GM23338 (cell line): ENCODE data around the gene PHACTR1. TPM values are rescaled to one million over a fixed set of nuclear protein-coding genes. Genes with fewer than 3 reads are reported as not detected.

Experiments used
- ATAC-seq: fragments of 200-7000 bp; cut with Tn5 transposase; 3 replicates; pipeline ENCODE4 v1.9.1; 2020
- DNase-seq: peaks from one replicate; pipeline ENCODE4 v3.0.0-alpha.2; 2015; ENCODE audit warnings: low spot score
- H2AFZ ChIP-seq: fragments of 200-600 bp; sonication (generic); 2 replicates; pipeline ENCODE4 v1.8.0; 2016; ENCODE audit warnings: antibody characterized with exemption, mild to moderate bottlenecking, moderate library complexity
- H3F3A ChIP-seq: fragments of 200-600 bp; sonication (generic); replicated peaks from 2 replicates; pipeline ENCODE4 v1.8.0; 2017; ENCODE audit warnings: antibody characterized with exemption, mixed run types, low read depth
- H3K27ac ChIP-seq: fragments of 200-600 bp; sonication (generic); 2 replicates; pipeline ENCODE4 v1.6.1; 2016; ENCODE audit warnings: low read depth
- H3K27me3 ChIP-seq: fragments of 200-600 bp; sonication (generic); 2 replicates; pipeline ENCODE4 v1.8.0; 2016; ENCODE audit warnings: mild to moderate bottlenecking, mixed run types, moderate library complexity; ENCODE audit not compliant: insufficient read depth
- H3K36me3 ChIP-seq: fragments of 200-600 bp; sonication (generic); 2 replicates; pipeline ENCODE4 v1.8.0; 2016; ENCODE audit warnings: mild to moderate bottlenecking; ENCODE audit not compliant: insufficient read depth
- H3K4me1 ChIP-seq: fragments of 200-600 bp; sonication (generic); 2 replicates; pipeline ENCODE4 v1.8.0; 2016; ENCODE audit warnings: mild to moderate bottlenecking, moderate library complexity; ENCODE audit not compliant: insufficient read depth
- H3K4me2 ChIP-seq: fragments of 200-600 bp; sonication (generic); 2 replicates; pipeline ENCODE4 v1.7.1; 2017; ENCODE audit warnings: mixed run types
- H3K4me3 ChIP-seq: fragments of 200-600 bp; sonication (generic); 2 replicates; pipeline ENCODE4 v1.6.1; 2016; ENCODE audit warnings: mixed run types
- H3K79me2 ChIP-seq: fragments of 200-600 bp; sonication (generic); replicated peaks from 2 replicates; pipeline ENCODE4 v1.8.0; 2017; ENCODE audit warnings: mild to moderate bottlenecking; ENCODE audit not compliant: insufficient read depth
- H3K9me2 ChIP-seq: fragments of 200-600 bp; sonication (generic); 2 replicates; pipeline ENCODE4 v1.8.0; 2017; ENCODE audit not compliant: insufficient read depth
- H4K20me1 ChIP-seq: fragments of 200-600 bp; sonication (generic); replicated peaks from 2 replicates; pipeline ENCODE4 v1.8.0; 2017; ENCODE audit warnings: mild to moderate bottlenecking; ENCODE audit not compliant: insufficient read depth
- H3K27ac Mint-ChIP-seq: 2 replicates; pipeline ENCODE4 v1.8.0; 2020; ENCODE audit warnings: inconsistent platforms, mild to moderate bottlenecking, moderate library complexity, mixed read lengths
- H3K27me3 Mint-ChIP-seq: 3 replicates; pipeline ENCODE4 v1.8.0; 2022; ENCODE audit warnings: low read depth, mild to moderate bottlenecking, moderate library complexity, mixed read lengths, inconsistent platforms; ENCODE audit not compliant: insufficient read depth, poor library complexity
- H3K36me3 Mint-ChIP-seq: 3 replicates; pipeline ENCODE4 v1.8.0; 2021; ENCODE audit warnings: low read depth, mild to moderate bottlenecking, inconsistent platforms, moderate library complexity, mixed read lengths
- H3K4me1 Mint-ChIP-seq: 3 replicates; pipeline ENCODE4 v1.8.0; 2020; ENCODE audit warnings: mild to moderate bottlenecking, inconsistent platforms, mixed read lengths
- H3K4me3 Mint-ChIP-seq: 3 replicates; pipeline ENCODE4 v1.8.0; 2021; ENCODE audit warnings: moderate library complexity, mild to moderate bottlenecking, inconsistent platforms, mixed read lengths
- H3K9me3 Mint-ChIP-seq: 3 replicates; pipeline ENCODE4 v1.8.0; 2020; ENCODE audit warnings: moderate library complexity, mild to moderate bottlenecking, inconsistent platforms, mixed read lengths
- CREB1 ChIP-seq: fragments of 250-450 bp; sonication (Bioruptor Pico); IDR thresholded peaks from 2 replicates; pipeline ENCODE4 v1.5.0; 2020; ENCODE audit warnings: low read depth, mild to moderate bottlenecking, moderate library complexity
- EZH2 ChIP-seq: fragments of 200-600 bp; sonication (generic); IDR thresholded peaks from one replicate; pipeline ENCODE4 v1.8.0; 2017; ENCODE audit warnings: antibody characterized with exemption, mild to moderate bottlenecking, low read depth; ENCODE audit not compliant: unreplicated experiment
- EZH2phosphoT487 ChIP-seq: fragments of 200-600 bp; sonication (generic); IDR thresholded peaks from one replicate; pipeline ENCODE4 v1.8.1; 2018; ENCODE audit warnings: antibody characterized with exemption; ENCODE audit not compliant: unreplicated experiment
- JUNB ChIP-seq: IDR thresholded peaks from one replicate; pipeline ENCODE4 v1.6.1; 2016; ENCODE audit warnings: antibody characterized with exemption; ENCODE audit not compliant: unreplicated experiment
- NANOG ChIP-seq: IDR thresholded peaks from 2 replicates; pipeline ENCODE4 v1.6.1; 2016; ENCODE audit warnings: antibody characterized with exemption, borderline replicate concordance
- STAT1 ChIP-seq: IDR thresholded peaks from one replicate; pipeline ENCODE4 v1.6.1; 2016; ENCODE audit warnings: antibody characterized with exemption; ENCODE audit not compliant: unreplicated experiment
- ZNF114 ChIP-seq: fragments of 250-450 bp; sonication (Bioruptor Pico); IDR thresholded peaks from 2 replicates; pipeline ENCODE4 v1.5.0; 2020; ENCODE audit warnings: mild to moderate bottlenecking, moderate library complexity
- ZNF331 ChIP-seq: fragments of 250-450 bp; sonication (Bioruptor Pico); IDR thresholded peaks from 2 replicates; pipeline ENCODE4 v1.5.0; 2020; ENCODE audit warnings: low read depth, mild to moderate bottlenecking, moderate library complexity
- polyA plus RNA-seq: library from polyadenylated mRNA; unstranded; fragments of >200 nt; fragmentation: Nextera tagmentation; extraction: Ambion mirVana; gene quantifications from 2 replicates; pipeline ENCODE4 v1.2.1, GENCODE V29; 2016
- total RNA-seq: library from RNA; depleted of rRNA; stranded (reverse); fragments of >200 nt; shearing (Covaris generic); gene quantifications from 2 replicates; pipeline ENCODE4 v1.2.3, GENCODE V29; 2014
- TF ChIP-seq, protein P1 (sequence below): IDR thresholded peaks from one replicate; pipeline ENCODE4 v1.6.1; 2018; ENCODE audit warnings: antibody characterized with exemption; ENCODE audit not compliant: unreplicated experiment
- TF ChIP-seq, protein P2 (sequence below): IDR thresholded peaks from 2 replicates; pipeline ENCODE4 v1.6.1; 2016; ENCODE audit warnings: antibody characterized with exemption

The PHACTR1 gene
- total and polyA plus RNA-seq, 2 experiments from 2014 or later = 5.9 to 19.3 TPM

GRCh38 chr6:13011612-13012146, 295.1 kb downstream of the PHACTR1 start:
- H3K79me2 ChIP-seq = no peaks in the 10 kb centered on the region
- H3K27me3 Mint-ChIP-seq = peaks cover 38% of the 10 kb centered on the region
- no peak overlapping the region for H3K27ac Mint-ChIP-seq
- H3K27ac ChIP-seq = no peak overlapping the region
- H3K4me1 Mint-ChIP-seq = peaks cover 33% of the 10 kb centered on the region
- H3K36me3 ChIP-seq = no peaks in the 10 kb centered on the region
- no peak overlapping the region; the same call in 2 of the 3 replicates for H3K4me3 Mint-ChIP-seq
- no peak for TF ChIP-seq CREB1 (CRISPR knock-in tag)
- TF ChIP-seq STAT1 = no peak
- TF ChIP-seq ZNF331 = no peak
- no peak for TF ChIP-seq NANOG
- no peak for TF ChIP-seq EZH2
- TF ChIP-seq EZH2phosphoT487 = no peak
- TF ChIP-seq, protein P1, sequence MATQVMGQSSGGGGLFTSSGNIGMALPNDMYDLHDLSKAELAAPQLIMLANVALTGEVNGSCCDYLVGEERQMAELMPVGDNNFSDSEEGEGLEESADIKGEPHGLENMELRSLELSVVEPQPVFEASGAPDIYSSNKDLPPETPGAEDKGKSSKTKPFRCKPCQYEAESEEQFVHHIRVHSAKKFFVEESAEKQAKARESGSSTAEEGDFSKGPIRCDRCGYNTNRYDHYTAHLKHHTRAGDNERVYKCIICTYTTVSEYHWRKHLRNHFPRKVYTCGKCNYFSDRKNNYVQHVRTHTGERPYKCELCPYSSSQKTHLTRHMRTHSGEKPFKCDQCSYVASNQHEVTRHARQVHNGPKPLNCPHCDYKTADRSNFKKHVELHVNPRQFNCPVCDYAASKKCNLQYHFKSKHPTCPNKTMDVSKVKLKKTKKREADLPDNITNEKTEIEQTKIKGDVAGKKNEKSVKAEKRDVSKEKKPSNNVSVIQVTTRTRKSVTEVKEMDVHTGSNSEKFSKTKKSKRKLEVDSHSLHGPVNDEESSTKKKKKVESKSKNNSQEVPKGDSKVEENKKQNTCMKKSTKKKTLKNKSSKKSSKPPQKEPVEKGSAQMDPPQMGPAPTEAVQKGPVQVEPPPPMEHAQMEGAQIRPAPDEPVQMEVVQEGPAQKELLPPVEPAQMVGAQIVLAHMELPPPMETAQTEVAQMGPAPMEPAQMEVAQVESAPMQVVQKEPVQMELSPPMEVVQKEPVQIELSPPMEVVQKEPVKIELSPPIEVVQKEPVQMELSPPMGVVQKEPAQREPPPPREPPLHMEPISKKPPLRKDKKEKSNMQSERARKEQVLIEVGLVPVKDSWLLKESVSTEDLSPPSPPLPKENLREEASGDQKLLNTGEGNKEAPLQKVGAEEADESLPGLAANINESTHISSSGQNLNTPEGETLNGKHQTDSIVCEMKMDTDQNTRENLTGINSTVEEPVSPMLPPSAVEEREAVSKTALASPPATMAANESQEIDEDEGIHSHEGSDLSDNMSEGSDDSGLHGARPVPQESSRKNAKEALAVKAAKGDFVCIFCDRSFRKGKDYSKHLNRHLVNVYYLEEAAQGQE = no peak
- TF ChIP-seq JUNB = no peak
- TF ChIP-seq, protein P2, sequence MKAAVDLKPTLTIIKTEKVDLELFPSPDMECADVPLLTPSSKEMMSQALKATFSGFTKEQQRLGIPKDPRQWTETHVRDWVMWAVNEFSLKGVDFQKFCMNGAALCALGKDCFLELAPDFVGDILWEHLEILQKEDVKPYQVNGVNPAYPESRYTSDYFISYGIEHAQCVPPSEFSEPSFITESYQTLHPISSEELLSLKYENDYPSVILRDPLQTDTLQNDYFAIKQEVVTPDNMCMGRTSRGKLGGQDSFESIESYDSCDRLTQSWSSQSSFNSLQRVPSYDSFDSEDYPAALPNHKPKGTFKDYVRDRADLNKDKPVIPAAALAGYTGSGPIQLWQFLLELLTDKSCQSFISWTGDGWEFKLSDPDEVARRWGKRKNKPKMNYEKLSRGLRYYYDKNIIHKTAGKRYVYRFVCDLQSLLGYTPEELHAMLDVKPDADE = no peak
- no peak for TF ChIP-seq ZNF114 (CRISPR knock-in tag)
- H3K27me3 ChIP-seq = peaks cover 55% of the 10 kb centered on the region
- H3F3A ChIP-seq = 0 out of 2 replicates have a peak, but pooled peaks cover 9% of the 10 kb centered on the region
- no peak for ATAC-seq
- peaks cover 21% of the 10 kb centered on the region for H3K4me1 ChIP-seq
- H2AFZ ChIP-seq = no peak overlapping the region
- H3K36me3 Mint-ChIP-seq = no peaks in the 10 kb centered on the region
- no peak for DNase-seq
- H4K20me1 ChIP-seq = peaks cover 27% of the 10 kb centered on the region; the same call in 1 of the 2 replicates
- H3K4me3 ChIP-seq = no peak overlapping the region
- no peaks in the 10 kb centered on the region for H3K9me2 ChIP-seq
- 0 out of 2 replicates have a peak overlapping the region, but pooled peaks have one; percentile 92 for H3K4me2 ChIP-seq
- H3K9me3 Mint-ChIP-seq = no peaks in the 10 kb centered on the region; the same call in 2 of the 3 replicates

- ATAC-seq = no peak
- H3K27me3 ChIP-seq = peaks cover 57% of the 10 kb centered on the region
- H3K27me3 Mint-ChIP-seq = peaks cover 38% of the 10 kb centered on the region
- TF ChIP-seq JUNB (no peak), STAT1 (no peak)
- TF ChIP-seq, protein P1 = no peak
These were observed 295.7 kb downstream of the PHACTR1 start for GRCh38 chr6:13012296-13012695.

More at GRCh38 chr6:13012296-13012695, 295.7 kb downstream of the PHACTR1 start:
- Histone ChIP-seq H4K20me1 (peaks cover 29% of the 10 kb centered on the region; the same call in 1 of the 2 replicates), H3K4me1 (peaks cover 21% of the 10 kb centered on the region), H3K4me3 (peak overlapping the region; percentile 79; the same call in 1 of the 2 replicates), H3K9me2 (no peaks in the 10 kb centered on the region), H3K79me2 (no peaks in the 10 kb centered on the region), H3K4me2 (peak overlapping the region; percentile 92; the same call in 1 of the 2 replicates), H3F3A (0 out of 2 replicates have a peak, but pooled peaks cover 9% of the 10 kb centered on the region), H2AFZ (no peak overlapping the region), H3K27ac (no peak overlapping the region), H3K36me3 (no peaks in the 10 kb centered on the region)
- Mint-ChIP-seq H3K9me3 (no peaks in the 10 kb centered on the region; the same call in 2 of the 3 replicates), H3K4me3 (peak overlapping the region; percentile 14; the same call in 2 of the 3 replicates), H3K27ac (no peak overlapping the region), H3K36me3 (no peaks in the 10 kb centered on the region), H3K4me1 (peaks cover 33% of the 10 kb centered on the region)
- DNase-seq = no peak
